Measurements from ENCODE around the gene NDUFAF3. TPM values are rescaled to one million over a fixed set of nuclear protein-coding genes. Genes with fewer than 3 reads are reported as not detected.
A peak's percentile ranks its signal among the peaks of the same experiment; 100 is the strongest.

Gene NDUFAF3
- total and polyA plus RNA-seq, 12 donors, result 154 to 280 (median 170) TPM

- 79% methylated on average over 6 of the region's 6 CpGs for WGBS, 2 donors
- no peak for TF ChIP-seq CTCF (IDR thresholded peaks at IDR 0.05)
- Histone ChIP-seq H3K4me1 (peaks cover 8 to 61% (median 39%) of the 10 kb centered on the region in 9 donors), H3K9me3 (no peaks in the 10 kb centered on the region), H3K4me3 (no peak overlapping the region), H3K27ac (no peak overlapping the region), H3K27me3 (no peaks in the 10 kb centered on the region), H3K36me3 (peaks cover 0 to 62% (median 20%) of the 10 kb centered on the region in 9 donors)
- ATAC-seq (no peak), DNase-seq (no peak)
- intact Hi-C loops (cut with DNase I), result no loop called here
Observed at GRCh38 chr3:49015765-49016164, 6.2 kb upstream of the NDUFAF3 start.

GRCh38 chr3:49016414-49017228 is 5.3 kb upstream of the NDUFAF3 start:
- H3K9me3 ChIP-seq, result no peaks in the 10 kb centered on the region
- no peak overlapping the region for H3K4me3 ChIP-seq
- H3K36me3 ChIP-seq, result peaks cover 0 to 53% (median 20%) of the 10 kb centered on the region in 9 donors
- H3K4me1 ChIP-seq, result peaks cover 8 to 61% (median 42%) of the 10 kb centered on the region in 9 donors
- intact Hi-C loops (cut with DNase I), result no loop called here
- peak overlapping the region in 1 of 10 donors; percentile 83 for H3K27ac ChIP-seq
- TF ChIP-seq CTCF (IDR thresholded peaks at IDR 0.05), result no peak
- WGBS, 2 donors, result 87 to 90% methylated on average over 6 of the region's 6 CpGs
- no peaks in the 10 kb centered on the region for H3K27me3 ChIP-seq
- DNase-seq (no peak), ATAC-seq (no peak)

- TF ChIP-seq CTCF (IDR thresholded peaks at IDR 0.05), result no peak
- Histone ChIP-seq H3K4me3 (peak overlapping the region; percentile 64 to 99 (median 92)), H3K27ac (peak overlapping the region in 9 of 10 donors; percentile 73 to 100 (median 78)), H3K36me3 (peaks cover 0 to 45% (median 20%) of the 10 kb centered on the region in 9 donors), H3K9me3 (no peaks in the 10 kb centered on the region), H3K27me3 (no peaks in the 10 kb centered on the region), H3K4me1 (peaks cover 8 to 53% (median 40%) of the 10 kb centered on the region in 9 donors)
- WGBS, 2 donors, result 10 to 12% methylated on average over 23 of the region's 23 CpGs
- DNase-seq, result no peak
- ATAC-seq, result no peak
- intact Hi-C loops (cut with DNase I), result no loop called here
Observed at GRCh38 chr3:49017229-49017970, 4.5 kb upstream of the NDUFAF3 start.

GRCh38 chr3:49017971-49018706 is 3.8 kb upstream of the NDUFAF3 start, which contains the start of gene DALRD3:
Gene DALRD3 (minus strand): TSS chr3:49018580. CDS start chr3:49018564, 16 bp downstream.
- H3K4me1 ChIP-seq, result peaks cover 8 to 53% (median 40%) of the 10 kb centered on the region in 9 donors
- intact Hi-C loops (cut with DNase I), result no loop called here
- peak; percentile 68 to 73 for DNase-seq
- peak within 1 kb of the TSS; percentile 3 to 100 (median 78) for H3K27ac ChIP-seq
- no peaks in the 10 kb centered on the region for H3K27me3 ChIP-seq
- 0% methylated on average over 78 to 85 of the region's 85 CpGs for WGBS, 2 donors
- peak within 1 kb of the TSS; percentile 64 to 99 (median 92) for H3K4me3 ChIP-seq
- TF ChIP-seq CTCF (IDR thresholded peaks at IDR 0.05), result no peak
- peaks cover 0 to 42% (median 20%) of the 10 kb centered on the region in 9 donors for H3K36me3 ChIP-seq
- peak in 2 of 8 donors; percentile 1 to 6 for ATAC-seq
- H3K9me3 ChIP-seq, result no peaks in the 10 kb centered on the region

All from heart right ventricle (tissue), 16 donors.